Measurements from ENCODE around the gene TAAR6.

- TF ChIP-seq, protein P1, sequence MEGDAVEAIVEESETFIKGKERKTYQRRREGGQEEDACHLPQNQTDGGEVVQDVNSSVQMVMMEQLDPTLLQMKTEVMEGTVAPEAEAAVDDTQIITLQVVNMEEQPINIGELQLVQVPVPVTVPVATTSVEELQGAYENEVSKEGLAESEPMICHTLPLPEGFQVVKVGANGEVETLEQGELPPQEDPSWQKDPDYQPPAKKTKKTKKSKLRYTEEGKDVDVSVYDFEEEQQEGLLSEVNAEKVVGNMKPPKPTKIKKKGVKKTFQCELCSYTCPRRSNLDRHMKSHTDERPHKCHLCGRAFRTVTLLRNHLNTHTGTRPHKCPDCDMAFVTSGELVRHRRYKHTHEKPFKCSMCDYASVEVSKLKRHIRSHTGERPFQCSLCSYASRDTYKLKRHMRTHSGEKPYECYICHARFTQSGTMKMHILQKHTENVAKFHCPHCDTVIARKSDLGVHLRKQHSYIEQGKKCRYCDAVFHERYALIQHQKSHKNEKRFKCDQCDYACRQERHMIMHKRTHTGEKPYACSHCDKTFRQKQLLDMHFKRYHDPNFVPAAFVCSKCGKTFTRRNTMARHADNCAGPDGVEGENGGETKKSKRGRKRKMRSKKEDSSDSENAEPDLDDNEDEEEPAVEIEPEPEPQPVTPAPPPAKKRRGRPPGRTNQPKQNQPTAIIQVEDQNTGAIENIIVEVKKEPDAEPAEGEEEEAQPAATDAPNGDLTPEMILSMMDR (conservative IDR thresholded peaks at IDR 0.05 in 1 of 2, IDR thresholded peaks at IDR 0.05 in 1 of 2; ENCODE audit: low read depth in 1 of 2, low read length in 2 of 2) = no peak
- TF ChIP-seq EZH2 (IDR thresholded peaks at IDR 0.05; ENCODE audit: low read length, missing control alignments) = no peak
These were observed 45.5 kb upstream of the TAAR6 start for GRCh38 chr6:132524646-132525045.

All from fibroblast of lung (primary cell).